ENCODE data around the gene SPI1. TPM values are rescaled to one million over a fixed set of nuclear protein-coding genes. Genes with fewer than 3 reads are reported as not detected.
"Not testable (repeated sequence)": the region's sequence is repeated elsewhere in the genome, so short reads cannot be mapped to it uniquely, and the experiment has no call there.

Gene SPI1
- total RNA-seq, 1 donor from 2014 or later, result 98.2 TPM

- peaks cover 19 to 43% of the 10 kb centered on the region in 2 donors for H3K36me3 ChIP-seq
- DNase-seq (ENCODE audit: low spot score in 2 of 2), result no peak
- H3K27me3 ChIP-seq, result no peaks in the 10 kb centered on the region
These were observed 53.8 kb downstream of the SPI1 start for GRCh38 chr11:47324520-47324919.

GRCh38 chr11:47318166-47318565 lies 60.2 kb downstream of the SPI1 start:
- Histone ChIP-seq H3K4me1 (no peaks in the 10 kb centered on the region), H3K27ac (no peak overlapping the region), H3K36me3 (peaks cover 59 to 65% of the 10 kb centered on the region in 2 donors), H3K27me3 (no peaks in the 10 kb centered on the region), H3K9me3 (no peaks in the 10 kb centered on the region), H3K4me3 (no peak overlapping the region)
- DNase-seq (ENCODE audit: low spot score in 2 of 2), result peak in 1 of 2 donors; percentile 5
- intact Hi-C loops (cut with DNase I), result no loop called here
- no peak for TF ChIP-seq CTCF (IDR thresholded peaks at IDR 0.05)

More at GRCh38 chr11:47324520-47324919, 53.8 kb downstream of the SPI1 start:
- no peak overlapping the region for H3K4me3 ChIP-seq
- H3K9me3 ChIP-seq, result no peaks in the 10 kb centered on the region
- H3K27ac ChIP-seq, result no peak overlapping the region
- no peak for TF ChIP-seq CTCF (IDR thresholded peaks at IDR 0.05)
- H3K4me1 ChIP-seq, result no peaks in the 10 kb centered on the region
- intact Hi-C loops (cut with DNase I), result no loop called here

GRCh38 chr11:47317064-47317828 lies 61.1 kb downstream of the SPI1 start:
- no peak for TF ChIP-seq CTCF (IDR thresholded peaks at IDR 0.05)
- intact Hi-C loops (cut with DNase I), result no loop called here
- DNase-seq (ENCODE audit: low spot score in 2 of 2), result peak in 1 of 2 donors; percentile 12
- peaks cover 64 to 70% of the 10 kb centered on the region in 2 donors for H3K36me3 ChIP-seq
- H3K27ac ChIP-seq, result no peak overlapping the region
- no peak overlapping the region for H3K4me3 ChIP-seq
- H3K4me1 ChIP-seq, result no peaks in the 10 kb centered on the region
- no peaks in the 10 kb centered on the region for H3K9me3 ChIP-seq
- no peaks in the 10 kb centered on the region for H3K27me3 ChIP-seq

- intact Hi-C loops (cut with DNase I); H3K27ac ChIP-seq; H3K9me3 ChIP-seq; H3K27me3 ChIP-seq; H3K4me3 ChIP-seq; H3K4me1 ChIP-seq: not testable (repeated sequence)
- DNase-seq (ENCODE audit: low spot score in 2 of 2), result peak in 1 of 2 donors; percentile 8
- H3K36me3 ChIP-seq, result peaks cover 64 to 70% of the 10 kb centered on the region in 2 donors
These were observed 61.8 kb downstream of the SPI1 start for GRCh38 chr11:47316501-47316900.

- no peaks in the 10 kb centered on the region for H3K9me3 ChIP-seq
- H3K27me3 ChIP-seq, result no peaks in the 10 kb centered on the region
- TF ChIP-seq CTCF (IDR thresholded peaks at IDR 0.05), result no peak
- peak in 1 of 2 donors; percentile 22 for DNase-seq (ENCODE audit: low spot score in 2 of 2)
- H3K4me1 ChIP-seq, result no peaks in the 10 kb centered on the region
- H3K27ac ChIP-seq, result no peak overlapping the region
- intact Hi-C loops (cut with DNase I), result no loop called here
- H3K36me3 ChIP-seq, result peaks cover 76 to 77% of the 10 kb centered on the region in 2 donors
- no peak overlapping the region for H3K4me3 ChIP-seq
These were observed 63.4 kb downstream of the SPI1 start for GRCh38 chr11:47314992-47315391.

- peaks cover 3 to 10% of the 10 kb centered on the region in 2 donors for H3K4me1 ChIP-seq
- H3K27ac ChIP-seq, result no peak overlapping the region
- DNase-seq (ENCODE audit: low spot score in 2 of 2), result peak in 1 of 2 donors; percentile 30
- peaks cover 56 to 75% of the 10 kb centered on the region in 2 donors for H3K36me3 ChIP-seq
- H3K27me3 ChIP-seq, result no peaks in the 10 kb centered on the region
- intact Hi-C loops (cut with DNase I), result no loop called here
- H3K9me3 ChIP-seq, result peaks cover 0 to 1% of the 10 kb centered on the region in 2 donors
- H3K4me3 ChIP-seq, result no peak overlapping the region
- TF ChIP-seq CTCF (IDR thresholded peaks at IDR 0.05), result no peak
These were observed 70.1 kb downstream of the SPI1 start for GRCh38 chr11:47308050-47308823.

All from ascending aorta (tissue), 2 donors.